Measurements from ENCODE around the gene OR7C2.

DNA sequence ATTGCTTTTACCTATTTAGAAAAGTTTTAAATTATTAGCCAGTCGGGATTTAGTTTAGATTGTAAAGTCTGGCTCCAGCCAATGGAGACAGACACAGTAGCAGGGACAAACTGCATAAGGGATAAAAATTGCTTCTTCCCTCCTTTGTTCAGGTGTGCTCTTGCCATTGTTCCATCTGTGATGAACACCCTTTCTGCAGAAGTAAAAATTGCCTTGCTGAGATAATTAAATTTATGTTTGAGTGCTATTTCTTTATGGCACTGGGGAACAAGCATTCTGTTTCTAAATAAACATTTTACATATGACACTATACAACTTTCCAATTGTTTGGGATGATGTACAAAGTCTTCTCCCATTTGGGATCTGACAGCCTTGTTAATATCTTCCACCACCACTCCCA lies 18.0 kb downstream of the OR7C2 start:
- TF ChIP-seq, protein P1, sequence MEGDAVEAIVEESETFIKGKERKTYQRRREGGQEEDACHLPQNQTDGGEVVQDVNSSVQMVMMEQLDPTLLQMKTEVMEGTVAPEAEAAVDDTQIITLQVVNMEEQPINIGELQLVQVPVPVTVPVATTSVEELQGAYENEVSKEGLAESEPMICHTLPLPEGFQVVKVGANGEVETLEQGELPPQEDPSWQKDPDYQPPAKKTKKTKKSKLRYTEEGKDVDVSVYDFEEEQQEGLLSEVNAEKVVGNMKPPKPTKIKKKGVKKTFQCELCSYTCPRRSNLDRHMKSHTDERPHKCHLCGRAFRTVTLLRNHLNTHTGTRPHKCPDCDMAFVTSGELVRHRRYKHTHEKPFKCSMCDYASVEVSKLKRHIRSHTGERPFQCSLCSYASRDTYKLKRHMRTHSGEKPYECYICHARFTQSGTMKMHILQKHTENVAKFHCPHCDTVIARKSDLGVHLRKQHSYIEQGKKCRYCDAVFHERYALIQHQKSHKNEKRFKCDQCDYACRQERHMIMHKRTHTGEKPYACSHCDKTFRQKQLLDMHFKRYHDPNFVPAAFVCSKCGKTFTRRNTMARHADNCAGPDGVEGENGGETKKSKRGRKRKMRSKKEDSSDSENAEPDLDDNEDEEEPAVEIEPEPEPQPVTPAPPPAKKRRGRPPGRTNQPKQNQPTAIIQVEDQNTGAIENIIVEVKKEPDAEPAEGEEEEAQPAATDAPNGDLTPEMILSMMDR (IDR thresholded peaks at IDR 0.05), result no peak
- TF ChIP-seq POLR2A (IDR thresholded peaks at IDR 0.05), result no peak
